ENCODE data around the gene RAD51. TPM values are rescaled to one million over a fixed set of nuclear protein-coding genes. Genes with fewer than 3 reads are reported as not detected.
"Not testable (repeated sequence)": the region's sequence is repeated elsewhere in the genome, so short reads cannot be mapped to it uniquely, and the experiment has no call there.

The RAD51 gene
- total and polyA plus RNA-seq, 2 of the 8 experiments (the other 6 are each of a cell fraction or from before 2014, with no cell fraction given): 32.2 to 42.4 TPM

GRCh38 chr15:40676290-40676689 lies 18.7 kb upstream of the RAD51 start:
- H2BK12ac ChIP-seq (ENCODE audit: low read depth, low read length); H3K9ac ChIP-seq (replicated peaks in 1 of 4; ENCODE audit: extremely low read depth in 1 of 4, low read depth in 3 of 4, low read length in 3 of 4); H3K23me2 ChIP-seq (ENCODE audit: low read depth, low read length); H2AK5ac ChIP-seq (ENCODE audit: low read depth, low read length); H3K4me1 ChIP-seq (replicated peaks in 1 of 4; ENCODE audit: control insufficient read depth in 3 of 4, insufficient read depth in 4 of 4, low read length in 3 of 4); H3K36me3 ChIP-seq (ENCODE audit: control insufficient read depth in 2 of 4, insufficient read depth in 4 of 4, low read length in 3 of 4); H4K91ac ChIP-seq (replicated peaks; ENCODE audit: insufficient read length, low read length); H3K4me2 ChIP-seq (ENCODE audit: insufficient read depth in 1 of 2, low read depth in 2 of 2, low read length in 2 of 2); H4K8ac ChIP-seq (ENCODE audit: extremely low read depth, insufficient read depth, low read length); H4K20me1 ChIP-seq (replicated peaks in 1 of 2; ENCODE audit: control insufficient read depth in 1 of 2, insufficient read depth in 2 of 2, low read length in 2 of 2); H3K23ac ChIP-seq (ENCODE audit: insufficient read length); H3K9me3 ChIP-seq (ENCODE audit: insufficient read depth in 2 of 2, low read depth in 1 of 2, low read length in 1 of 2); POLR2A ChIA-PET (ENCODE audit: partially characterized antibody); H2AFZ ChIP-seq (ENCODE audit: low read length); H3K56ac ChIP-seq (replicated peaks; ENCODE audit: insufficient read length, low read depth, low read length); H3K27me3 ChIP-seq (replicated peaks in 1 of 4; ENCODE audit: control insufficient read depth in 3 of 4, extremely low read depth in 1 of 4, insufficient read depth in 3 of 4, low read length in 3 of 4); H2BK20ac ChIP-seq (ENCODE audit: low read length); H2BK5ac ChIP-seq (ENCODE audit: low read depth, low read length); H3K4me3 ChIP-seq (ENCODE audit: extremely low read depth in 1 of 4, insufficient read depth in 2 of 4, low read depth in 3 of 4, low read length in 4 of 4); DNase-seq (ENCODE audit: low read depth in 1 of 2, low spot score in 2 of 2); H3K79me2 ChIP-seq (ENCODE audit: control insufficient read depth in 1 of 2, insufficient read depth in 2 of 2, low read length in 2 of 2); H3K14ac ChIP-seq (ENCODE audit: insufficient read length); H2BK120ac ChIP-seq (replicated peaks; ENCODE audit: low read depth, low read length); H2BK15ac ChIP-seq (ENCODE audit: low read length); H4K5ac ChIP-seq (ENCODE audit: insufficient read length, low read depth, low read length); FAIRE-seq; H3K27ac ChIP-seq (ENCODE audit: low read depth, low read length); H3K4ac ChIP-seq (replicated peaks; ENCODE audit: insufficient read length, low read depth, low read length); H3K18ac ChIP-seq (ENCODE audit: extremely low read depth, low read length); H3K79me1 ChIP-seq (ENCODE audit: low read depth, low read length): not testable (repeated sequence)
- 97% methylated on average over 6 of the region's 6 CpGs; no CpG with 5 or more reads in 1 of the 2 experiments for WGBS, 2 experiments (ENCODE audit: extremely low coverage in 1 of 2, insufficient coverage in 1 of 2, insufficient read length in 1 of 2, insufficient replicate concordance in 2 of 2, low coverage in 1 of 2, low lambda C conversion rate in 2 of 2, missing lambda C conversion rate in 1 of 2)
- CTCF ChIA-PET (ENCODE audit: partially characterized antibody): interaction anchor here (0.6 to 2.8 kb wide), 4 partner anchors 9 to 292 kb away, joined by 3 to 7 read pairs (median 4); partner anchors contain the start of gene RAD51

GRCh38 chr15:40676906-40677305 lies 18.1 kb upstream of the RAD51 start:
- H2BK5ac ChIP-seq (ENCODE audit: low read depth, low read length); H4K91ac ChIP-seq (replicated peaks; ENCODE audit: insufficient read length, low read length); H3K23ac ChIP-seq (ENCODE audit: insufficient read length); H3K23me2 ChIP-seq (ENCODE audit: low read depth, low read length); H2BK15ac ChIP-seq (ENCODE audit: low read length); H3K18ac ChIP-seq (ENCODE audit: extremely low read depth, low read length); H3K79me1 ChIP-seq (ENCODE audit: low read depth, low read length); H4K8ac ChIP-seq (ENCODE audit: extremely low read depth, insufficient read depth, low read length); H3K27ac ChIP-seq (ENCODE audit: low read depth, low read length); FAIRE-seq; H4K20me1 ChIP-seq (replicated peaks in 1 of 2; ENCODE audit: control insufficient read depth in 1 of 2, insufficient read depth in 2 of 2, low read length in 2 of 2); H3K79me2 ChIP-seq (ENCODE audit: control insufficient read depth in 1 of 2, insufficient read depth in 2 of 2, low read length in 2 of 2); H4K5ac ChIP-seq (ENCODE audit: insufficient read length, low read depth, low read length); H3K4me1 ChIP-seq (replicated peaks in 1 of 4; ENCODE audit: control insufficient read depth in 3 of 4, insufficient read depth in 4 of 4, low read length in 3 of 4); H2BK12ac ChIP-seq (ENCODE audit: low read depth, low read length); H3K36me3 ChIP-seq (ENCODE audit: control insufficient read depth in 2 of 4, insufficient read depth in 4 of 4, low read length in 3 of 4); H3K9me3 ChIP-seq (ENCODE audit: insufficient read depth in 2 of 2, low read depth in 1 of 2, low read length in 1 of 2); H3K56ac ChIP-seq (replicated peaks; ENCODE audit: insufficient read length, low read depth, low read length); H2AK5ac ChIP-seq (ENCODE audit: low read depth, low read length); H3K4me2 ChIP-seq (ENCODE audit: insufficient read depth in 1 of 2, low read depth in 2 of 2, low read length in 2 of 2); H3K14ac ChIP-seq (ENCODE audit: insufficient read length); H2BK20ac ChIP-seq (ENCODE audit: low read length); H2BK120ac ChIP-seq (replicated peaks; ENCODE audit: low read depth, low read length); DNase-seq (ENCODE audit: low read depth in 1 of 2, low spot score in 2 of 2); H3K4me3 ChIP-seq (ENCODE audit: extremely low read depth in 1 of 4, insufficient read depth in 2 of 4, low read depth in 3 of 4, low read length in 4 of 4); H2AFZ ChIP-seq (ENCODE audit: low read length); H3K9ac ChIP-seq (replicated peaks in 1 of 4; ENCODE audit: extremely low read depth in 1 of 4, low read depth in 3 of 4, low read length in 3 of 4); POLR2A ChIA-PET (ENCODE audit: partially characterized antibody); H3K27me3 ChIP-seq (replicated peaks in 1 of 4; ENCODE audit: control insufficient read depth in 3 of 4, extremely low read depth in 1 of 4, insufficient read depth in 3 of 4, low read length in 3 of 4); H3K4ac ChIP-seq (replicated peaks; ENCODE audit: insufficient read length, low read depth, low read length): not testable (repeated sequence)
- 100% methylated on average over 12 of the region's 38 CpGs; no CpG with 5 or more reads in 1 of the 2 experiments for WGBS, 2 experiments (ENCODE audit: extremely low coverage in 1 of 2, insufficient coverage in 1 of 2, insufficient read length in 1 of 2, insufficient replicate concordance in 2 of 2, low coverage in 1 of 2, low lambda C conversion rate in 2 of 2, missing lambda C conversion rate in 1 of 2)
- CTCF ChIA-PET (ENCODE audit: partially characterized antibody): interaction anchor here (0.6 to 2.8 kb wide), 6 partner anchors 13 to 291 kb away, joined by 3 to 7 read pairs (median 4); partner anchors contain the start of gene RAD51
